GM23338 (cell line): Measurements from ENCODE around the gene PLXNC1.

ENCODE experiments used
- CREB1 ChIP-seq: fragments of 250-450 bp; sonication (Bioruptor Pico); IDR thresholded peaks from 2 replicates; pipeline ENCODE4 v1.5.0; 2020; ENCODE audit warnings: low read depth, mild to moderate bottlenecking, moderate library complexity
- CTCF ChIP-seq, 2 experiments: fragments of 200-600 bp in 1 of 2; sonication (generic) in 1 of 2; conservative IDR thresholded peaks; 2 replicates each; pipeline versions ENCODE4 v1.5.1 to v1.6.1; 2016 to 2017; ENCODE audit warnings: antibody characterized with exemption in 2 of 2, low read depth in 2 of 2, mild to moderate bottlenecking in 2 of 2, moderate library complexity in 1 of 2
- EZH2 ChIP-seq: fragments of 200-600 bp; sonication (generic); IDR thresholded peaks from one replicate; pipeline ENCODE4 v1.8.0; 2017; ENCODE audit warnings: antibody characterized with exemption, mild to moderate bottlenecking, low read depth; ENCODE audit not compliant: unreplicated experiment
- EZH2phosphoT487 ChIP-seq: fragments of 200-600 bp; sonication (generic); IDR thresholded peaks from one replicate; pipeline ENCODE4 v1.8.1; 2018; ENCODE audit warnings: antibody characterized with exemption; ENCODE audit not compliant: unreplicated experiment
- JUNB ChIP-seq: IDR thresholded peaks from one replicate; pipeline ENCODE4 v1.6.1; 2016; ENCODE audit warnings: antibody characterized with exemption; ENCODE audit not compliant: unreplicated experiment
- POLR2AphosphoS5 ChIP-seq: IDR thresholded peaks from 2 replicates; pipeline ENCODE4 v1.6.1; 2016; ENCODE audit warnings: antibody characterized with exemption, low read depth

- TF ChIP-seq EZH2phosphoT487 = no peak
- TF ChIP-seq CTCF (conservative IDR thresholded peaks at IDR 0.05; ENCODE audit: low read depth in 2 of 2) = no peak
- no peak for TF ChIP-seq JUNB
- no peak for TF ChIP-seq POLR2AphosphoS5
- no peak for TF ChIP-seq EZH2
- TF ChIP-seq CREB1 (CRISPR knock-in tag) = no peak
Measured at GRCh38 chr12:94163850-94164249, 15.5 kb downstream of the PLXNC1 start.
